SIG-M5 (cell line): ENCODE data around the gene CMYA5.
A peak's percentile ranks its signal among the peaks of the same experiment; 100 is the strongest.
"Not testable (repeated sequence)": the region's sequence is repeated elsewhere in the genome, so short reads cannot be mapped to it uniquely, and the experiment has no call there.

Source experiments
- DNase-seq: peaks from one replicate; lab custom pipeline; 2025; lab: John Stamatoyannopoulos, UW

The CMYA5 gene

DNA sequence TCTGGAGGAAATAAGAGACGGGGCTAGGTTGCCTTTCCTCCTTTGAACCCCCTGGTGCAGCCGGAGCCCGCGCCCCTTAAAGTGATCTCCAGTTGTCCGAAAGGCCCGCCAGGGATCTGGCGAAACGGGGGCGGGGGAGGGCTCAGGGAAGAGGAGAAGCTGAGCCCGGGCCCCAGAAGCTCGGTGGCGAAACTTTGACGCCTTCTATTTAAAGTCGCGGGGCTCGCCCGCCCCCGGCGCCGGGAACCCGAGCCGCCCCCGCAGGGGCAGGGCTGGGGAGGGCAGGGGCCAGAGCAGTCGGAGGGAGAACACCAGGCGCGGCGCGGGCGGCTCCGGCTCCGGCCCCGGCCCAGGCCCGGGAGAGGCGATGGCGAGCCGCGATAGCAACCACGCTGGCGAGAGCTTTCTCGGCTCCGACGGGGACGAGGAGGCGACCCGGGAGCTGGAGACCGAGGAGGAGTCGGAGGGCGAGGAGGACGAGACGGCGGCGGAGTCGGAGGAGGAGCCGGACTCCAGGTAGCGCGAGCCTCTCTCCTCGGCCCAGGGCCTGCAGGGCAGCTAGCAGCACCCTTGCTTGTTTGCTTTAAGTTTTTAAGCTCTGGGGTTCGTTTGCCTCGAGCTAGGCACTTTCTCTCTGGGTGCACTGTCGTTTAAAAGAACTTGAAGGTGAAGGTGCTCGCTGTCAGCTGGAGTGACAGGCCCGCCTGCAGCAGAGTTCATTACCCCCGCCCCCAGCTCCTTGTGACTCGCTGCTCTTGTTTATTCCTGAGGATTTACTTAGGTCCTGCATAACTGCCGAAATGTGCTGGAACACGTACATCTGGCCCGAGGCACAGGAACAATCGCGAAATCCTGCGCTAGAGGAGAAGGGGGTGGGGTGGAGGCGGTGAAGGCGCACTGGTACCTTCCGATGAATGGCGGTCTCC lies at the start of gene CMYA5:
CMYA5 (plus strand) TSS at position 296 of the 926 bp plus-strand sequence; CDS start at position 368, 72 bp downstream.
- DNase-seq: no peak

DNA sequence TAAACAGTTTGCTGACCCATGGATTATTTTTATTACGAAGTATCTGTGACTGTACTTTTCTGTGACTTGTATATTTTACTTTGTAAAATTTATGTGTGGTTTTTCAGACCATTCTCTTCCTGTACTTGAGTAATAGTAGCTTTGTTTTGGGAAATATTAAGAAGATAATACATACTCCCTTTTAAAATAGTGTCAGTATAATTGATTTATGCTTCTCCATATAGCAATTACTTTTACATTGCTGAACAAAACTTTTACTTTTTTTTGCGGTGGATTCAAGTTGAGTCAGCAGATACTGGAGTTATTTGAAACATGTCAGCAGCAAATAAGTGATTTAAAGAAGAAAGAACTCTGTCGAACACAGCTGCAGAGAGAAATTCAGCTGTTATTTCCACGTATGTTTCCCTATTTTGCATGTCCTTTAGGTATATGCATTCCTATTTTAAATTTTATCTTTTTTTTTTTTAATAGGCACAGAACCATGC lies 49.0 kb upstream of the CMYA5 start:
- DNase-seq: no peak

DNA sequence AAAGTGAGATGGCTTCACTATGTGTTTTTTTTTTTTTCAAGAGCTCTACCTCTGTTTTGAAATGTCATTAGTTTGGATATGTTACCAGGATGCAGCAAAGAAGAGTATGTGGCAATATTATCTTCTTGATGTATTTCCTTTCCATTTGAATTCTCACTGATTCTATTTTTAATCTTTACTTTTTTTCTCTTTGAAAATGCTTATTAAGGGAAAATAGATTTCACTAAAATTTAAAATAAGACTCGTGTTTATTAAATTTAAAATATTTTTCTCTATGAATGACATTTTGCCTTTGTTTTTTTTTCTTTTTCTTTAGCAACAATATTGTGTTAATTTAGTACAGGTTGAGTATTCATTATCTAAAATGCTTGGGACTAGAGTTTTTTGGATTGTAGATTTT lies 48.2 kb upstream of the CMYA5 start:
- no peak for DNase-seq

DNA sequence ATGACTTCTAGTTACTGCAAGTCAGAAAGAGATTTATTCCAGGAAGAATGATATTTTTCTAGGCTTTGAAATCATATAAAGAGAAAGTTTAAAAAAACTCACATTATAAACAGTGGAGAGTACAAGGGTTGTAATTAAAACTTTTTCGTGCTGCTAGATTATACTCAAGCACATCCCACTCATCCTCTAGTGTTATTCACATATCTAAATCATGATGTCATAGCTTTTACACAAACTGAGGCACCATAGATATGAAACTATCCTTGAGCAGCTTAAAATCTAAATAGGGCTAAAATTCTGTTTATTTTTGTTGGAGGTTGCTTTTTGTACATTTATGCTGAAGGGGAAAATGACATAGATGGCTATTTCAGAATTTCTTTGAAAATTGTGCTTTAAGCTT lies 47.4 kb upstream of the CMYA5 start:
- no peak for DNase-seq

GRCh38 chr5:79653843-79654242 lies 35.8 kb upstream of the CMYA5 start:
- no peak for DNase-seq

- no peak for DNase-seq
These were observed 26.4 kb upstream of the CMYA5 start for GRCh38 chr5:79663212-79663611.

DNA sequence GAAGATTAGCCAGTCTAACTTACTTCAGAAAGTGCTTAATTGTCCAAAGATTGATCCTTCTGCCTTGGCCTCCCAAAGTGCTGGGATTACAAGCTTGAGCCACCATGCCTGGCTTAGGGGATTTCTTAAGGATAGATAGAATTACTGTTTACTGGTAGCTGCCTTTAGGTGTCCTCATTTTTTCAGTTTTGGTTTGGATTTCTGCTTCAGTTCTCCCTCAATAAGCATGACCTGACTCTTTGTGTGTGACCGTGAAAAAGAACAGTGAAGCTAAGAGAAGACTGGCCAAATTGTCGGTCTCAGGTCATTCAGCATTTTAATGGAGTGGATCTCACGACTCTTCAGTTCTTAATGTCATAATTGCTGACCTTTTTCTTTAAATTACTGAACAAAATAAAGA lies 22.9 kb upstream of the CMYA5 start:
- no peak for DNase-seq

DNA sequence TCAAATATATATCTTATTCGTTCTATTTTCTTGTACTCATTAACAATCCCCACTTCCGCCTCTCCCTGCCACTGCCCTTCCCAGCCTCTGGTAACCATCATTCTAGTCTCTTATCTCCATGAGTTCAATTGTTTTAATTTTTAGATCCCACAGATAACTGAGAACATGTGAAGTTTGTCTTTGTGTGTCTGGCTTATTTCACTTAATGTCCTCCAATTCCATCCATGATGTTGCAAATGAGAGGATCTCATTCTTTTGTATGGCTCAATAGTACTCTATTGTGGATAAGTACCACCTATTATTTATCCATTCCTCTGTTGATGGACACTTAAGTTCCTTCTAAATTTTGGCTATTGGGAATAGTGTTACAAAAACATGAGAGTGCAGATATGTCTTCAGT lies 17.2 kb upstream of the CMYA5 start:
- no peak for DNase-seq

DNA sequence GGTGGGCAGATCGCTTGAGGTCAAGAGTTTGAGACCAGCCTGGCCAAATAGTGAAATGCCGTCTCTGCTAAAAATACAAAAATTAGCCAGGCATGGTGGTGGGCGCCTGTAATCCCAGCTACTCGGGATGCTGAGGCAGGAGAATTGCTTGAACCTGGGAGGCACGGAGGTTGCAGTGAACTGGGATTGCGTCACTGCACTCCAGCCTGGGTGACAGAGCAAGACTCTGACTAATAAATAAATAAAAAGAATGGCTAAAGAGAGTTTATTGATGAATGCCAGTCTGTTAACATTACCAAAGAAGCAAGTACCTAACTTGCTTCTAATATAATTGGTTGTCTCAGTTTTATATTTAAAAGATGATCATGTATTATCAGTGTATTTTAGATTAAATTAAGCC lies 13.3 kb upstream of the CMYA5 start:
- not testable (repeated sequence) for DNase-seq

DNA sequence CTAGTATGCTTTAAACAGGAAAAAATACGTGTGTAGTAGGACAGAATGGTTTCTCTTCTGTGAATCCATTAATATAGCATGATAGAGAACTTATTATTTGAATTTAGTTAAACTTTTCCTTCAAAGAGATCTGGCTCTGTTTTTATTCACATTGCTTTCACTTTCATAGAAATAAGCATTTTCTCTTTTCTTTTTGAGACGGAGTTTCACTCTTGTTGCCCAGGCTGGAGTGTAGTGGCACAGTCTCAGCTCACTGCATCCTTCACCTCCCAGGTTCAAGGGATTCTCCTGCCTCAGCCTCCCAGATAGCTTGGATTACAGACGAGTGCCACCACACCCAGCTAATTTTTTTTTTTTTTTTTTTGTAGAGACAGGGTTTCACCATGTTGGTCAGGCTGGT lies 7.5 kb upstream of the CMYA5 start:
- DNase-seq: not testable (repeated sequence)

DNA sequence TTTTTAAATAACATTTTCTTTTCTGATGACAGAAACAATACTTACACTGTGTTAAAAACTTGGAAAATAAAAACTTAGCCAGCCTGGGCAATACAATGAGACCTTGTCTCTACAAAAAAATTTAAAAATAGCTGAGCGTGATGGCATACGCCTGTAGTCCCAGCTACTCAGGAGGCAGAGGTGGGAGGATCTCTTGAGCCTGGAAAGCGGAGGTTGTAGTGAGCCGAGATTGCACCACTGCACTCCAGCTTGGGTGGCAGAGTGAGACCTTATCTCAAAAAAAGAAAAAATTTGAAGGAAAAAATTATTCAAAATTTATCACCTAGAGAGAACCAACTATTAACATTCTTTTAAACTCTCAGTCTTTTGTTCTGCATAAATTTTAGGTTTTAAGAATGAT lies 4.9 kb upstream of the CMYA5 start:
- no peak for DNase-seq

- DNase-seq: no peak
These were observed 4.0 kb upstream of the CMYA5 start for GRCh38 chr5:79685627-79686026.

DNA sequence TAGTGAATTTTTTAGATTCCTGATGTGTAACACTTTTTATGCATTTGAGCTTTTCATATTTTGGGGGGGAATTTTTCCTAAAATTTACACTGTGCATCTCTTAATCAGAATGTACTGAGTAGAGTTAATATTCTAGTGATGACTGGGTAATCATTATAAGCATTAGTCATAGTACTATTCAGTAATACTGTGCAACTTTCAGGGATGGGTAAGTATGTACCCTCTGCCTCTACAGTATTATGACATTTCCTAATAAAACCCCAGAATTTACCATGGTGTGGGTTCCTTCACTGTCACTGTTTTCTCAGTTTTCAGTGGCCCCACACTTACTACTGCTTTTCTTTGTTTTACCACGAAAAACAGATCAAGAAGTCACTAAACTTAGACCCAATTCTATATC lies 2.8 kb upstream of the CMYA5 start:
- no peak for DNase-seq

DNA sequence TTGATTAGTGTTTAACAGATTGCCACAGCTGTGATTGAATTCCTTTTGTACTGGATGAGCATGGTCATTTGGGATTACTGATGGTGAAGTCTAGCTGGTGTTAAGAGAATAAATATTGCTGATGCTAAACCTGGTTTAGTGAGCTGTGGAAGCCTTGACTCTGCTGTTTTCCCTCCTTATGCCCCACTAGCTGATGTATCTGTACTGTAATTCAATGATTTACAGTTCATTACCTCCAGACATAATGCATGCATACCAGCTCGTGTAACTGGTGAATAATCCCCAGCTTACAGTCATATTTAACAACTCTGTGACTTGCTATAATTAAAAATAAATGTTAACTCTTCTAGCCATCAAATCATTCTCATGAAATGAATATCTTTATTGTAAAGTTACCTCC lies 1.7 kb upstream of the CMYA5 start:
- DNase-seq: no peak

GRCh38 chr5:79691007-79691406 lies 1.4 kb downstream of the CMYA5 start:
- DNase-seq: no peak

- DNase-seq: no peak
These were observed 3.0 kb downstream of the CMYA5 start for GRCh38 chr5:79692596-79692995.

DNA sequence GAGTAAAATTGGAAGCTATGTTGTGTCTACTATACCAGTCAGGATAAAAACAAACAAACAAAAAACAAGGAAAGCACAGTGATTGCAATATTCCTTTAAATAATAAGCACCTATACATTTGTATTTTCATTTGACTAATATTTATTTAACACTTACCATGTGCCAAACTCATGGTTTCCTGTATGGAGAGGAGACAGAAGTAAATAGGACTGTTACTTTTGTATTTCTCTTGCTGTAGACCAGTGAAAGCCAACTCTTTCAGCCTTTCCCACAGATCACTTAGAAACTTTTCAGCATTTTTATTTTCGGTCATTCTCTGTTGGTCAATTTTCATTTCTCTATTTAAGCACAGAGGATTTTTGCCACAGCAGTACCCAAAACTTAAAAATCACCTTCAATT lies 4.5 kb downstream of the CMYA5 start:
- DNase-seq: no peak

- no peak for DNase-seq
These were observed 5.0 kb downstream of the CMYA5 start for GRCh38 chr5:79694652-79695051.

DNA sequence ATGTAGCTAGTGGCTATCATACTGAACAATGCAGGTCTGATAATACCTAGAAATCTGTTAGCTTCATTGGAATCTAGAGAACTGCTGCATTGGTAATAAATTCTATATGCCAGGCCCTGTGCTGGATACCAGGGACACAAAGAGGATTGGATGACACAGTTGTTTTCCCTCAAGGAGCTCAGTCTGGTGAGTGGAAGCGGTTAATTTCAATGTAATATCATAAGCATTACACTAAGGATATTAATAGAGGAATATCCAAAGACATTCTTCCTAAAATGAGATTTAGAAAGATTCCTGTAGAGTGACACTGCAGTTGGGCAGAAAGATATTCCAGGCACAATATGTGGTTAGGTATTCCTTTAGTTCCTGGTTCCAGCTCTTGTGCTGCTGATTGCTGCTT lies 5.9 kb downstream of the CMYA5 start:
- DNase-seq: no peak

- peak; percentile 56 for DNase-seq
These were observed 7.9 kb downstream of the CMYA5 start for GRCh38 chr5:79697222-79698170.

DNA sequence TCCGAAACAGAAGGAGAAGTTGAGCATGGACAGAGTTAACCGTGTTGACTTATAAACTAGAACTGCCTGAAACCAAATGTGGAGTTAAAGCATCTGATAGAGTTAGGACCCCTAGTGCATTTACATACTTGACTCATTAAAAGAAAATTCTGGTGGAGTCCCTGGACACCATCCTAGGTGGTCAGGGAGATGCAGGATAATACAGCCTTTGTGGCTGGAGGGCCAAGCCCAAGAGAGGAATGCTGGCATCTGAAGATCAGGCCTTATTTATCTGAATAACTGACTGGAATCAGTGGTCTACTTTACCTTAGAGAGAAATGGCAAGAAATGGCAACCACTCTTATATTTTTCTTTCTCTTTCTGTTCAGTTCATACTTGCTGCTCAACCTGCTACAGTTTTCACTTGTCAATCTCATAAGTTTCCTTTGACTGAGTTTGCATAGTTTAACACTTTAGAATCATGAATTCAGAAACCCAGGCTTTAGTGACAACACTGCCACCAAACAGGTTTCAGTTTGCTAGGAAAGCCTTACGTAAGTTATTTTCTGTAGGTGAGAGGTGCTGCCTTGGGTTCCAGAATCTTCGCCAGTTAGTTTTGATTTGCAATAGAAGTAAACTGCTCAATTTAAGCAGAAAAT lies 10.2 kb downstream of the CMYA5 start:
- DNase-seq: no peak
